BLaER1 (cell line): ENCODE data around the gene CCDC197.

Experiments
- H3K27ac ChIP-seq: shearing (Covaris generic); formaldehyde crosslinking; 2 replicates; pipeline ENCODE4 v1.8.1; 2022
- H3K27me3 ChIP-seq: shearing (Covaris generic); formaldehyde crosslinking; 2 replicates; pipeline ENCODE4 v1.8.1; 2022
- H3K36me3 ChIP-seq: shearing (Covaris generic); formaldehyde crosslinking; 2 replicates; pipeline ENCODE4 v1.8.1; 2022
- H3K4me1 ChIP-seq: shearing (Covaris generic); formaldehyde crosslinking; 2 replicates; pipeline ENCODE4 v1.8.1; 2022
- H3K4me2 ChIP-seq: shearing (Covaris generic); formaldehyde crosslinking; 2 replicates; pipeline ENCODE4 v1.8.1; 2022
- H3K4me3 ChIP-seq: shearing (Covaris generic); formaldehyde crosslinking; 2 replicates; pipeline ENCODE4 v1.8.1; 2022
- H3K9ac ChIP-seq: shearing (Covaris generic); formaldehyde crosslinking; 2 replicates; pipeline ENCODE4 v1.8.1; 2022
- H3K9me3 ChIP-seq: shearing (Covaris generic); formaldehyde crosslinking; 2 replicates; pipeline ENCODE4 v1.8.1; 2022
- H4K20me1 ChIP-seq: shearing (Covaris generic); formaldehyde crosslinking; 2 replicates; pipeline ENCODE4 v1.8.1; 2022
- Cebpa-rat ChIP-seq: shearing (Covaris generic); IDR thresholded peaks from 2 replicates; pipeline ENCODE4 v1.8.1; 2022

CCDC197 gene

GRCh38 chr14:93969082-93969828 is 27.8 kb upstream of the CCDC197 start:
- H3K4me1 ChIP-seq = peaks cover 89% of the 10 kb centered on the region
- H3K36me3 ChIP-seq = no peaks in the 10 kb centered on the region
- peak overlapping the region; percentile 52; the same call in 1 of the 2 replicates for H3K9ac ChIP-seq
- no peaks in the 10 kb centered on the region for H3K9me3 ChIP-seq
- peak overlapping the region; percentile 91 for H3K4me2 ChIP-seq
- no peak overlapping the region for H3K4me3 ChIP-seq
- peaks cover 11% of the 10 kb centered on the region for H3K27me3 ChIP-seq
- no peak for TF ChIP-seq Cebpa-rat
- no peaks in the 10 kb centered on the region for H4K20me1 ChIP-seq
- H3K27ac ChIP-seq = peak overlapping the region; percentile 71

- Histone ChIP-seq H3K4me3 (peak overlapping the region; percentile 51), H3K9me3 (no peaks in the 10 kb centered on the region), H3K27me3 (peaks cover 20% of the 10 kb centered on the region), H3K4me2 (peak overlapping the region; percentile 91), H3K4me1 (peaks cover 89% of the 10 kb centered on the region), H3K9ac (no peak overlapping the region), H4K20me1 (no peaks in the 10 kb centered on the region), H3K36me3 (no peaks in the 10 kb centered on the region), H3K27ac (peak overlapping the region; percentile 71; the same call in 1 of the 2 replicates)
- no peak for TF ChIP-seq Cebpa-rat
These were observed 26.5 kb upstream of the CCDC197 start for GRCh38 chr14:93970585-93970964.

- peak overlapping the region; percentile 51 for H3K4me3 ChIP-seq
- H4K20me1 ChIP-seq = no peaks in the 10 kb centered on the region
- peak overlapping the region; percentile 91 for H3K4me2 ChIP-seq
- no peak overlapping the region for H3K27ac ChIP-seq
- no peak for TF ChIP-seq Cebpa-rat
- no peaks in the 10 kb centered on the region for H3K9me3 ChIP-seq
- H3K27me3 ChIP-seq = peaks cover 20% of the 10 kb centered on the region
- peaks cover 89% of the 10 kb centered on the region for H3K4me1 ChIP-seq
- H3K36me3 ChIP-seq = no peaks in the 10 kb centered on the region
- no peak overlapping the region for H3K9ac ChIP-seq
These were observed 26.0 kb upstream of the CCDC197 start for GRCh38 chr14:93970965-93971634.

- H3K4me1 ChIP-seq = peaks cover 89% of the 10 kb centered on the region
- no peaks in the 10 kb centered on the region for H4K20me1 ChIP-seq
- no peaks in the 10 kb centered on the region for H3K36me3 ChIP-seq
- H3K9me3 ChIP-seq = no peaks in the 10 kb centered on the region
- peak overlapping the region; percentile 91 for H3K4me2 ChIP-seq
- H3K4me3 ChIP-seq = no peak overlapping the region
- no peak for TF ChIP-seq Cebpa-rat
- H3K9ac ChIP-seq = no peak overlapping the region
- H3K27ac ChIP-seq = no peak overlapping the region
- peaks cover 20% of the 10 kb centered on the region for H3K27me3 ChIP-seq
These were observed 25.5 kb upstream of the CCDC197 start for GRCh38 chr14:93971635-93972027.

- no peaks in the 10 kb centered on the region for H3K36me3 ChIP-seq
- H3K4me1 ChIP-seq = peaks cover 89% of the 10 kb centered on the region
- H3K4me2 ChIP-seq = no peak overlapping the region
- no peak for TF ChIP-seq Cebpa-rat
- no peak overlapping the region for H3K9ac ChIP-seq
- peaks cover 3% of the 10 kb centered on the region; the same call in 1 of the 2 replicates for H3K9me3 ChIP-seq
- H4K20me1 ChIP-seq = no peaks in the 10 kb centered on the region
- no peak overlapping the region for H3K4me3 ChIP-seq
- H3K27me3 ChIP-seq = peaks cover 20% of the 10 kb centered on the region
- H3K27ac ChIP-seq = no peak overlapping the region
These were observed 24.4 kb upstream of the CCDC197 start for GRCh38 chr14:93972618-93973205.

- Histone ChIP-seq H3K9me3 (peaks cover 9% of the 10 kb centered on the region; the same call in 1 of the 2 replicates), H3K36me3 (no peaks in the 10 kb centered on the region), H3K27me3 (peaks cover 20% of the 10 kb centered on the region), H3K4me2 (no peak overlapping the region; the same call in 1 of the 2 replicates), H3K4me3 (no peak overlapping the region), H3K27ac (no peak overlapping the region), H4K20me1 (no peaks in the 10 kb centered on the region), H3K4me1 (peaks cover 89% of the 10 kb centered on the region), H3K9ac (no peak overlapping the region)
- TF ChIP-seq Cebpa-rat = no peak
These were observed 23.5 kb upstream of the CCDC197 start for GRCh38 chr14:93973607-93974006.

- no peak for TF ChIP-seq Cebpa-rat
- H4K20me1 ChIP-seq = no peaks in the 10 kb centered on the region
- H3K27me3 ChIP-seq = peaks cover 24% of the 10 kb centered on the region
- H3K4me3 ChIP-seq = no peak overlapping the region
- peaks cover 9% of the 10 kb centered on the region; the same call in 1 of the 2 replicates for H3K9me3 ChIP-seq
- peaks cover 89% of the 10 kb centered on the region for H3K4me1 ChIP-seq
- no peaks in the 10 kb centered on the region for H3K36me3 ChIP-seq
- no peak overlapping the region for H3K9ac ChIP-seq
- peak overlapping the region; percentile 82 for H3K4me2 ChIP-seq
- H3K27ac ChIP-seq = no peak overlapping the region
These were observed 22.8 kb upstream of the CCDC197 start for GRCh38 chr14:93974299-93974698.

- no peak overlapping the region for H3K9ac ChIP-seq
- H3K4me2 ChIP-seq = peak overlapping the region; percentile 82
- peaks cover 9% of the 10 kb centered on the region; the same call in 1 of the 2 replicates for H3K9me3 ChIP-seq
- H4K20me1 ChIP-seq = no peaks in the 10 kb centered on the region
- H3K27me3 ChIP-seq = peaks cover 29% of the 10 kb centered on the region
- no peak overlapping the region for H3K27ac ChIP-seq
- TF ChIP-seq Cebpa-rat = no peak
- no peaks in the 10 kb centered on the region for H3K36me3 ChIP-seq
- peaks cover 86% of the 10 kb centered on the region for H3K4me1 ChIP-seq
- H3K4me3 ChIP-seq = no peak overlapping the region
These were observed 22.3 kb upstream of the CCDC197 start for GRCh38 chr14:93974833-93975232.

- Histone ChIP-seq H3K27me3 (peaks cover 40% of the 10 kb centered on the region), H4K20me1 (no peaks in the 10 kb centered on the region), H3K4me3 (peak overlapping the region; percentile 40), H3K27ac (no peak overlapping the region), H3K36me3 (no peaks in the 10 kb centered on the region), H3K4me1 (peaks cover 75% of the 10 kb centered on the region), H3K9me3 (peaks cover 9% of the 10 kb centered on the region; the same call in 1 of the 2 replicates), H3K9ac (no peak overlapping the region), H3K4me2 (peak overlapping the region; percentile 82)
- no peak for TF ChIP-seq Cebpa-rat
These were observed 21.2 kb upstream of the CCDC197 start for GRCh38 chr14:93975791-93976476.
